GM03348 (cell line): ENCODE measurements around the gene KRTAP5-3.
A peak's percentile ranks its signal among the peaks of the same experiment; 100 is the strongest.
"Not testable (repeated sequence)": the region's sequence is repeated elsewhere in the genome, so short reads cannot be mapped to it uniquely, and the experiment has no call there.

ENCODE experiments used
- DNase-seq: peaks from one replicate; pipeline ENCODE4 v3.0.0; 2012; ENCODE audit warnings: low spot score

KRTAP5-3 gene

GRCh38 chr11:1608363-1608762, at the start of gene KRTAP5-3:
Gene KRTAP5-3, minus strand, starts transcription at chr11:1608463. Its CDS starts 78 bp downstream, at chr11:1608385.
- DNase-seq = no peak

GRCh38 chr11:1656670-1657069, 48.4 kb upstream of the KRTAP5-3 start:
- DNase-seq = no peak

- DNase-seq = no peak
Observed at GRCh38 chr11:1656061-1656441, 47.8 kb upstream of the KRTAP5-3 start.

- no peak for DNase-seq
Observed at GRCh38 chr11:1655168-1656060, 47.2 kb upstream of the KRTAP5-3 start.

GRCh38 chr11:1654388-1655167, 46.3 kb upstream of the KRTAP5-3 start:
- DNase-seq = no peak

GRCh38 chr11:1653541-1654387, 45.5 kb upstream of the KRTAP5-3 start:
- DNase-seq = no peak

GRCh38 chr11:1652771-1653540, 44.7 kb upstream of the KRTAP5-3 start:
- peak; percentile 95 for DNase-seq

- no peak for DNase-seq
Observed at GRCh38 chr11:1652442-1652770, 44.1 kb upstream of the KRTAP5-3 start.

- no peak for DNase-seq
Observed at GRCh38 chr11:1652026-1652425, 43.8 kb upstream of the KRTAP5-3 start.

GRCh38 chr11:1651411-1651980, 43.2 kb upstream of the KRTAP5-3 start:
- DNase-seq = no peak

- DNase-seq = no peak
Observed at GRCh38 chr11:1650918-1651262, 42.6 kb upstream of the KRTAP5-3 start.

GRCh38 chr11:1650034-1650917, 42.0 kb upstream of the KRTAP5-3 start:
- no peak for DNase-seq

- DNase-seq = no peak
Observed at GRCh38 chr11:1648653-1649420, 40.6 kb upstream of the KRTAP5-3 start.

GRCh38 chr11:1647901-1648652, 39.8 kb upstream of the KRTAP5-3 start:
- no peak for DNase-seq

- not testable (repeated sequence) for DNase-seq
Observed at GRCh38 chr11:1646540-1646939, 38.3 kb upstream of the KRTAP5-3 start.

- DNase-seq = no peak
Observed at GRCh38 chr11:1645357-1645821, 37.1 kb upstream of the KRTAP5-3 start.

- no peak for DNase-seq
Observed at GRCh38 chr11:1644601-1645356, 36.5 kb upstream of the KRTAP5-3 start.

GRCh38 chr11:1643146-1643690, 35.0 kb upstream of the KRTAP5-3 start:
- DNase-seq = no peak
